H9 (cell line): ENCODE data around the gene ALKAL2. TPM values are rescaled to one million over a fixed set of nuclear protein-coding genes. Genes with fewer than 3 reads are reported as not detected.

Experiments used
- DNase-seq: peaks from one replicate; pipeline ENCODE4 v3.0.0-alpha.2; 2017
- H2AFZ ChIP-seq: one replicate; pipeline ENCODE4 v1.6.1; 2013; ENCODE audit warnings: mild to moderate bottlenecking, low read length, control low read depth, moderate library complexity
- H2AK5ac ChIP-seq: 2 replicates; pipeline ENCODE4 v1.6.1; 2013; ENCODE audit warnings: low read length, control low read depth, mixed read lengths; ENCODE audit not compliant: insufficient read length
- H2BK120ac ChIP-seq: one replicate; pipeline ENCODE4 v1.6.1; 2013; ENCODE audit warnings: low read depth, mild to moderate bottlenecking, low read length, control low read depth, inconsistent platforms; ENCODE audit not compliant: poor library complexity, severe bottlenecking
- H2BK12ac ChIP-seq: 2 replicates; pipeline ENCODE4 v1.6.1; 2013; ENCODE audit warnings: low read length, control low read depth, mixed read lengths, low read depth; ENCODE audit not compliant: insufficient read length
- H2BK15ac ChIP-seq: 2 replicates; pipeline ENCODE4 v1.6.1; 2013; ENCODE audit warnings: low read depth, low read length, control low read depth
- H2BK20ac ChIP-seq: one replicate; pipeline ENCODE4 v1.6.1; 2013; ENCODE audit warnings: low read depth, mild to moderate bottlenecking, low read length, control low read depth, inconsistent platforms; ENCODE audit not compliant: poor library complexity, severe bottlenecking
- H2BK5ac ChIP-seq: 2 replicates; pipeline ENCODE4 v1.6.1; 2013; ENCODE audit warnings: low read length, control low read depth, mixed read lengths; ENCODE audit not compliant: insufficient read length
- H3K14ac ChIP-seq: 2 replicates; pipeline ENCODE4 v1.6.1; 2013; ENCODE audit warnings: low read length, control low read depth; ENCODE audit not compliant: insufficient read depth
- H3K18ac ChIP-seq: 2 replicates; pipeline ENCODE4 v1.6.1; 2013; ENCODE audit warnings: low read depth, mild to moderate bottlenecking, mixed read lengths, low read length, control low read depth; ENCODE audit not compliant: insufficient read length
- H3K23ac ChIP-seq: 2 replicates; pipeline ENCODE4 v1.6.1; 2013; ENCODE audit warnings: low read length, control low read depth, mixed read lengths, low read depth; ENCODE audit not compliant: insufficient read length
- H3K23me2 ChIP-seq: 2 replicates; pipeline ENCODE4 v1.6.1; 2013; ENCODE audit warnings: low read depth, mild to moderate bottlenecking, mixed read lengths, low read length, control low read depth; ENCODE audit not compliant: insufficient read length, poor library complexity, severe bottlenecking
- H3K27ac ChIP-seq: 2 replicates; pipeline ENCODE4 v1.5.1; 2013; ENCODE audit warnings: low read length, control low read depth, mixed read lengths, low read depth; ENCODE audit not compliant: insufficient read length
- H3K27me3 ChIP-seq: 2 replicates; pipeline ENCODE4 v1.6.1; 2013; ENCODE audit warnings: low read length, control low read depth, inconsistent platforms; ENCODE audit not compliant: insufficient read depth
- H3K4ac ChIP-seq: 2 replicates; pipeline ENCODE4 v1.6.1; 2013; ENCODE audit warnings: low read depth, mild to moderate bottlenecking, control low read depth, inconsistent platforms, low read length, moderate library complexity
- H3K4me1 ChIP-seq: 2 replicates; pipeline ENCODE4 v1.6.1; 2013; ENCODE audit warnings: low read length, control low read depth, inconsistent platforms; ENCODE audit not compliant: insufficient read depth
- H3K4me2 ChIP-seq: 2 replicates; pipeline ENCODE4 v1.6.1; 2013; ENCODE audit warnings: low read length, control low read depth, mixed read lengths; ENCODE audit not compliant: insufficient read length, insufficient read depth
- H3K56ac ChIP-seq: 2 replicates; pipeline ENCODE4 v1.6.1; 2013; ENCODE audit warnings: low read depth, mild to moderate bottlenecking, mixed read lengths, low read length, control low read depth; ENCODE audit not compliant: insufficient read length
- H3K79me1 ChIP-seq: 2 replicates; pipeline ENCODE4 v1.6.1; 2013; ENCODE audit warnings: low read depth, mild to moderate bottlenecking, moderate library complexity, low read length, control low read depth, inconsistent platforms; ENCODE audit not compliant: insufficient read depth, poor library complexity, severe bottlenecking
- H3K79me2 ChIP-seq: 2 replicates; pipeline ENCODE4 v1.6.1; 2013; ENCODE audit warnings: low read length, control low read depth, inconsistent platforms; ENCODE audit not compliant: insufficient read depth
- H3K9ac ChIP-seq: 2 replicates; pipeline ENCODE4 v1.6.1; 2013; ENCODE audit warnings: low read length, control low read depth, mixed read lengths; ENCODE audit not compliant: insufficient read length; ENCODE audit errors: extremely low read depth
- H3K9me3 ChIP-seq: one replicate; pipeline ENCODE4 v1.6.1; 2013; ENCODE audit warnings: low read depth, low read length, inconsistent platforms; ENCODE audit not compliant: control insufficient read depth
- H3T11ph ChIP-seq: one replicate; pipeline ENCODE4 v1.6.1; 2013; ENCODE audit warnings: mild to moderate bottlenecking, low read length, control low read depth, inconsistent platforms
- H4K20me1 ChIP-seq: one replicate; pipeline ENCODE4 v1.6.1; 2013; ENCODE audit not compliant: control insufficient read depth, insufficient read length, insufficient read depth
- H4K5ac ChIP-seq: 2 replicates; pipeline ENCODE4 v1.6.1; 2013; ENCODE audit warnings: low read depth, mild to moderate bottlenecking, mixed read lengths, low read length, control low read depth; ENCODE audit not compliant: insufficient read length
- H4K8ac ChIP-seq: replicated peaks from 2 replicates; pipeline ENCODE4 v1.6.1; 2013; ENCODE audit warnings: low read length, control low read depth, mixed read lengths, low read depth; ENCODE audit not compliant: insufficient read length
- H4K91ac ChIP-seq: 2 replicates; pipeline ENCODE4 v1.6.1; 2013; ENCODE audit warnings: low read depth, mild to moderate bottlenecking, moderate library complexity, mixed read lengths, low read length, control low read depth; ENCODE audit not compliant: insufficient read length
- H3K27ac Mint-ChIP-seq, 3 experiments: 2 replicates in 2 of 3; 3 replicates in 1 of 3; pipeline ENCODE4 v1.8.0; 2020 to 2021; ENCODE audit warnings: mixed read lengths in 3 of 3, mild to moderate bottlenecking in 1 of 3, moderate library complexity in 1 of 3
- H3K27me3 Mint-ChIP-seq: 2 replicates; pipeline ENCODE4 v1.8.0; 2021; ENCODE audit warnings: low read depth, mild to moderate bottlenecking, moderate library complexity, mixed read lengths
- H3K36me3 Mint-ChIP-seq, 3 experiments: 2 replicates in 2 of 3; 3 replicates in 1 of 3; pipeline ENCODE4 v1.8.0; 2020 to 2021; ENCODE audit warnings: low read depth in 3 of 3, mixed read lengths in 3 of 3; ENCODE audit not compliant: insufficient read depth in 1 of 3
- H3K4me1 Mint-ChIP-seq, 2 experiments: 2 replicates each; pipeline ENCODE4 v1.8.0; 2020; ENCODE audit warnings: mixed read lengths in 2 of 2
- H3K4me3 Mint-ChIP-seq, 2 experiments: 2 replicates in 1 of 2; 3 replicates in 1 of 2; pipeline ENCODE4 v1.8.0; 2020 to 2021; ENCODE audit warnings: mild to moderate bottlenecking in 2 of 2, mixed read lengths in 2 of 2, moderate library complexity in 1 of 2
- H3K9me3 Mint-ChIP-seq, 2 experiments: 2 replicates in 1 of 2; 3 replicates in 1 of 2; pipeline ENCODE4 v1.8.0; 2020; ENCODE audit warnings: mild to moderate bottlenecking in 2 of 2, mixed read lengths in 2 of 2, moderate library complexity in 1 of 2
- WGBS: extraction: QIAGEN DNeasy Blood & Tissue Kit; methylation state at CpG from one replicate; pipeline ENCODE4 v1.1.7; 2013; ENCODE audit warnings: missing lambda C conversion rate, low lambda C conversion rate, mixed read lengths; ENCODE audit not compliant: insufficient read length; ENCODE audit errors: extremely low coverage; 5-methylcytosine and 5-hydroxymethylcytosine counted together
- total RNA-seq: library from RNA; stranded (reverse); gene quantifications from 2 replicates; pipeline ENCODE4 v1.2.1, GENCODE V29; 2021
- TF ChIP-seq, protein P1 (sequence below): fragments of 200-600 bp; sonication (generic); conservative IDR thresholded peaks from 3 replicates; pipeline ENCODE4 v1.8.0; 2021; ENCODE audit warnings: antibody characterized with exemption, mild to moderate bottlenecking

The ALKAL2 gene
- total RNA-seq, 1 experiment from 2014 or later = 0.48 TPM

DNA sequence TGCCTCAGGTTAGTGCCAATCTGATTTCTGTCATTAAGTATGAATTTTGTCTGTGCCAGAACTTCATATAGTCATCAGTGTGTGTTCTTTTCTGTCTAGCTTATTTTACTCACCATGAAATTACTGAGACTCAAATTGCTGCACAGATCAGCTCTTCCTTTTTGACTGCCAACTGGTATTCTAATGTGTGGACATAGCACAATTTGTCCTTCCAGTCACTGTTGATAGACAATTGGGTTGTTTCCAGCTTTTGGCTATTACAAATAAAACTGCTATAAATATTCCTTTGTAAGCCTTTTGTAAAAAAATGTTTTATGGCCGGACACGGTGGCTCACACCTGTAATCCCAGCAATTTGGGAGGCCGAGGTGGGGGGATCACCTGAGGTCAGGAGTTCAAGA lies 31.8 kb downstream of the ALKAL2 start:
- no peak overlapping the region for H2BK20ac ChIP-seq
- no peak overlapping the region for H4K8ac ChIP-seq
- no peaks in the 10 kb centered on the region for H4K20me1 ChIP-seq
- H3K14ac ChIP-seq = no peak overlapping the region
- TF ChIP-seq, protein P1, sequence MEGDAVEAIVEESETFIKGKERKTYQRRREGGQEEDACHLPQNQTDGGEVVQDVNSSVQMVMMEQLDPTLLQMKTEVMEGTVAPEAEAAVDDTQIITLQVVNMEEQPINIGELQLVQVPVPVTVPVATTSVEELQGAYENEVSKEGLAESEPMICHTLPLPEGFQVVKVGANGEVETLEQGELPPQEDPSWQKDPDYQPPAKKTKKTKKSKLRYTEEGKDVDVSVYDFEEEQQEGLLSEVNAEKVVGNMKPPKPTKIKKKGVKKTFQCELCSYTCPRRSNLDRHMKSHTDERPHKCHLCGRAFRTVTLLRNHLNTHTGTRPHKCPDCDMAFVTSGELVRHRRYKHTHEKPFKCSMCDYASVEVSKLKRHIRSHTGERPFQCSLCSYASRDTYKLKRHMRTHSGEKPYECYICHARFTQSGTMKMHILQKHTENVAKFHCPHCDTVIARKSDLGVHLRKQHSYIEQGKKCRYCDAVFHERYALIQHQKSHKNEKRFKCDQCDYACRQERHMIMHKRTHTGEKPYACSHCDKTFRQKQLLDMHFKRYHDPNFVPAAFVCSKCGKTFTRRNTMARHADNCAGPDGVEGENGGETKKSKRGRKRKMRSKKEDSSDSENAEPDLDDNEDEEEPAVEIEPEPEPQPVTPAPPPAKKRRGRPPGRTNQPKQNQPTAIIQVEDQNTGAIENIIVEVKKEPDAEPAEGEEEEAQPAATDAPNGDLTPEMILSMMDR = no peak
- no peak overlapping the region for H3K4me2 ChIP-seq
- no peak overlapping the region for H3K56ac ChIP-seq
- H2AFZ ChIP-seq = no peak overlapping the region
- no CpG with 5 or more reads among the region's 3 CpGs for WGBS
- H3K9ac ChIP-seq = no peak overlapping the region
- H3K79me2 ChIP-seq = no peaks in the 10 kb centered on the region
- no peak overlapping the region for H2BK15ac ChIP-seq
- no peak for DNase-seq
- Mint-ChIP-seq H3K4me3 (no peak overlapping the region), H3K4me1 (peaks cover 6 to 9% of the 10 kb centered on the region in 2 experiments; a peak in 3 of 4 replicates), H3K9me3 (peaks cover 28 to 36% of the 10 kb centered on the region in 2 experiments), H3K36me3 (peaks cover 28 to 43% (median 41%) of the 10 kb centered on the region in 3 experiments), H3K27me3 (peaks cover 2% of the 10 kb centered on the region), H3K27ac (no peak overlapping the region)
- no peaks in the 10 kb centered on the region for H3K4me1 ChIP-seq
- H3K4ac ChIP-seq = no peak overlapping the region
- no peak overlapping the region for H2BK12ac ChIP-seq
- no peaks in the 10 kb centered on the region for H3K27me3 ChIP-seq
- H4K91ac ChIP-seq = no peak overlapping the region
- no peak overlapping the region for H3K27ac ChIP-seq
- H2BK120ac ChIP-seq = no peak overlapping the region
- no peak overlapping the region for H2AK5ac ChIP-seq
- H4K5ac ChIP-seq = no peak overlapping the region
- H3K23ac ChIP-seq = no peak overlapping the region
- H3T11ph ChIP-seq = no peak overlapping the region
- no peaks in the 10 kb centered on the region for H3K79me1 ChIP-seq
- no peaks in the 10 kb centered on the region for H3K23me2 ChIP-seq
- H2BK5ac ChIP-seq = no peak overlapping the region
- no peaks in the 10 kb centered on the region for H3K9me3 ChIP-seq
- no peak overlapping the region for H3K18ac ChIP-seq
